Fibroblast of villous mesenchyme (primary cell): Measurements from ENCODE around the gene MAST1. TPM values are rescaled to one million over a fixed set of nuclear protein-coding genes. Genes with fewer than 3 reads are reported as not detected.
A peak's percentile ranks its signal among the peaks of the same experiment; 100 is the strongest.

Experiments
- DNase-seq: peaks from one replicate; pipeline ENCODE4 v3.0.0-alpha.2; 2010; ENCODE audit warnings: low read depth
- H3K4me3 ChIP-seq: 2 replicates; pipeline ENCODE4 v1.5.1; 2011; ENCODE audit warnings: low read depth, mild to moderate bottlenecking, low read length
- CTCF ChIP-seq: IDR thresholded peaks from 2 replicates; pipeline ENCODE4 v1.5.1; 2012; ENCODE audit warnings: low read depth, mild to moderate bottlenecking, low read length; ENCODE audit not compliant: insufficient read depth
- total RNA-seq: library from RNA; depleted of rRNA; stranded (reverse); fragments of >200 nt; gene quantifications from 2 replicates; pipeline ENCODE4 v1.2.3, GENCODE V29; 2012

The MAST1 gene
- total RNA-seq, 1 donor: under 0.01 TPM

- TF ChIP-seq CTCF: no peak
- no peak overlapping the region for H3K4me3 ChIP-seq
- DNase-seq: no peak
These were observed 35.8 kb downstream of the MAST1 start for GRCh38 chr19:12873891-12874745.

- no peak for TF ChIP-seq CTCF
- DNase-seq: no peak
- no peak overlapping the region for H3K4me3 ChIP-seq
These were observed 36.8 kb downstream of the MAST1 start for GRCh38 chr19:12875086-12875485.

- peak overlapping the region; percentile 76 for H3K4me3 ChIP-seq
- peak; percentile 28 for DNase-seq
- TF ChIP-seq CTCF: no peak
These were observed 42.3 kb downstream of the MAST1 start for GRCh38 chr19:12880551-12881171.

GRCh38 chr19:12881172-12881808, 43.0 kb downstream of the MAST1 start, which contains the start of gene DNASE2:
TSS of gene DNASE2 (minus strand) at chr19:12881449. CDS start at chr19:12881375, 74 bp downstream.
- DNase-seq: peak; percentile 94

GRCh38 chr19:12882589-12882988, 44.3 kb downstream of the MAST1 start:
- no peak for TF ChIP-seq CTCF
- no peak for DNase-seq

More at GRCh38 chr19:12881172-12881808, 43.0 kb downstream of the MAST1 start, which contains the start of gene DNASE2:
- TF ChIP-seq CTCF: no peak
- peak within 1 kb of the TSS; percentile 76 for H3K4me3 ChIP-seq

GRCh38 chr19:12884202-12884601, 45.9 kb downstream of the MAST1 start:
- no peak overlapping the region for H3K4me3 ChIP-seq
- no peak for TF ChIP-seq CTCF
- DNase-seq: no peak

More at GRCh38 chr19:12882589-12882988, 44.3 kb downstream of the MAST1 start:
- no peak overlapping the region for H3K4me3 ChIP-seq
